GM12892 (cell line): ENCODE measurements around the gene ZDHHC14.

ENCODE experiments used
- DNase-seq: peaks from one replicate; pipeline ENCODE4 v3.0.0; 2011; ENCODE audit not compliant: insufficient read length
- FAIRE-seq: peaks from 2 replicates; lab custom pipeline; 2011; peaks lifted over from hg19 to GRCh38; lab: Jason Lieb, UNC
- POLR2A ChIP-seq: IDR thresholded peaks from 2 replicates; pipeline ENCODE4 v1.6.1; 2011; ENCODE audit warnings: low read depth, low read length, control low read depth
- POLR2AphosphoS5 ChIP-seq: IDR thresholded peaks from 2 replicates; pipeline ENCODE4 v1.6.1; 2011; ENCODE audit warnings: low read depth, low read length, control low read depth
- TAF1 ChIP-seq: IDR thresholded peaks from 2 replicates; pipeline ENCODE4 v1.6.1; 2011; ENCODE audit warnings: low read depth, mild to moderate bottlenecking, control low read depth, low read length, borderline replicate concordance

ZDHHC14 gene

GRCh38 chr6:157519255-157520116, 138.5 kb downstream of the ZDHHC14 start:
- FAIRE-seq (no peak), DNase-seq (no peak)
- TF ChIP-seq TAF1 (no peak), POLR2AphosphoS5 (no peak), POLR2A (no peak)

- FAIRE-seq, result no peak
- TF ChIP-seq POLR2AphosphoS5 (no peak), TAF1 (no peak), POLR2A (no peak)
- no peak for DNase-seq
Observed at GRCh38 chr6:157520117-157520406, 139.1 kb downstream of the ZDHHC14 start.

DNA sequence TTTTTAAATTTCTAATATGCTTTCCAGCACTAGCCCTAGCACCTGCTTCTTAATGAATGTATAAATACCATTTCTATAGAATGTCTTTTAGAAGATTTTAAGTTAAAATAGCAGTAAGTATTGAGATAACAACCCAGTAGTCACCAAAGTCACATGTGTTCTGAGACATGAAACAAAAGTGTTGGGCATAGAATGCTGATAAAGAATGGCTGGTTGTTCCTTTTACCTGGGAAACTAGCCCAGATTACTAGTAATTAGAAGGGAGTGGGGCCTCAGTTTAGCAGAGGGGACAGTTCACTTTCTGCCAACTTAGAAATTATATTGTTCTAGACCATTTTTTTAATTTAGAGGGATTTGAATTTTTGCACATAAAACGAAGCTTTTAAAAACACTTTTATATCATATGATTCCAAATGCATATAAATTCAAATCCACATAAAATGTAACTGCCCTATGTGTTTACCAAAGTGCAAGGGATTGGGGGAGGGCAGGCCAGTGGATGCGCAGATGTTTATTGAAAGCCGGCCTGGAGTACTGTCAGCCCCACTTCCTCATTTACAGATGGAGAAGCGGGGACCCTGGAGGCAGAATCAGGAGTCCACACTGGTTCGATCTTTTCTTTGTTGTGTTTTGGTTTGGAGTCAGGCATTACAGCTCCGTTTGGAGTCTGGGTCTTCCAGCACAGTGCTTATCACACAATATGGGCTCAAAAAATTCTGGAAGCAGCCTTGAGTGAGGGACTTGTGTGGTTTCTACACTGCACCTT, 139.8 kb downstream of the ZDHHC14 start:
- DNase-seq, result no peak
- TF ChIP-seq POLR2A, result no peak
- TF ChIP-seq POLR2AphosphoS5, result no peak
- no peak for TF ChIP-seq TAF1
- no peak for FAIRE-seq

DNA sequence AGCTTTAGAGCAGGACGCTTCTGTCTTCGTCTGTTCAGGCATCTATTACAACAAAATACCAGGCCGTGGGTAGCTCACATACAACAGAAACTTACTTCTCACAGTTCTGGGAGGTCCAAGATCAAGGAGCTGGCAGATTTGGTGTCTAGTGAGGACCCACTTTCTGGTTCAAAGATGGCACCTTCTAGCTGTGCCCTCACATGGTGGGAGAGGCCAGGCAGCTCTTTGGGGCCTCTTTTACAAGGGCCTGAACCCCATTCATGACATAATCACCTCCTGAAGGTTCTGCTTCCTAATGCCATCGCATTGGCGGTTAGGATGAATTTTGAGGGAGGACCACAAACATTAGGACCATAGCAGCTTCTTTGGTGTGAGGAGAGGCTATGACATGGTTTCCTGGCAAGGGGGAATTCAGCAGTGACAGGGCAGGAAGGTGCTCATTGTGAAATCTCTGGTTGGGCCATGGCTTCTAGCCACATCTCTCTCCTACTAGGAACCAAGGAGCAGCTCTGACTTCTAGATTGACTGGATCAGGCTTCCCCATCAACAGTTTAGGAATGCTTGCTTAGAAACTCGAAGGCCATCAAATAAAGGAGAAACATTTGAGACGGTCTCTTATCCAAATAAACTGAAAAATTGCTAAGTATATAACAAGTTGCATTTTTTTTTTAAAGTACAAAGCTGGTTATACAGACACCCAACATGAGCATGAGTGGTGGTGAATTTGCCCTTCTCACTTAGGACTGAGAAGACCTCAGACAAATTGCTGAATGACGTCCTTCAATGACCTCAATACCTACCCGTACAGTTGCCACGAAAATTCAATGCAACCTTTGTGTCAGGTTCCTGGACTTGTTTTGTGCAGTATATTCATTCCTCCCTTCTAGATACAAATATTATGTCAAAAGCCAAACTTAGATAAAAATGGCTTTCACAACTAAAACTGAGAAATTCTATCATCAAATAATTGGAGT, 140.7 kb downstream of the ZDHHC14 start:
- no peak for FAIRE-seq
- no peak for DNase-seq
- TF ChIP-seq POLR2AphosphoS5 (no peak), POLR2A (no peak), TAF1 (no peak)

DNA sequence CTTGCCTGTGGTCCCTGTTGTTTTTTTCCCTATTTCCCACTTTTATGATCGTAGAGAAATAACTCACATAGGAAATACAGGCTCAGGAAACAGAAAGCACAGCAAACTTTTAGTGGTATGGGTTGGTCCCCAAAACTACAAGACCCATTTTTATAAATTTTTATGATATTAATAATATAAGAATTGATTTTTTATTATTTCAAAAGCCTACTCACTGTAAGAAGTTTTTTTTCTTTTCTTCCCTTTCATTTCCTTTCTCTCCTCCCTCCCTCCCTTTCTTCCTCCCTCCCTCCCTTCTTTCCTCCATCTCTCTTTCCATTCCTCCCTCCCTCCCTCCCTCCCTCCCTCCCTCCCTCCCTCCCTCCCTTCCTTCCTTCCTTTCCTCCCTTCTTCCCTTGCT, 141.5 kb downstream of the ZDHHC14 start:
- no peak for TF ChIP-seq POLR2A
- FAIRE-seq, result no peak

GRCh38 chr6:157524735-157525134, 143.7 kb downstream of the ZDHHC14 start:
- FAIRE-seq (no peak), DNase-seq (no peak)
- TF ChIP-seq POLR2A (no peak), TAF1 (no peak), POLR2AphosphoS5 (no peak)

More for the DNA sequence above, 141.5 kb downstream of the ZDHHC14 start:
- no peak for DNase-seq

GRCh38 chr6:157525292-157525889, 144.4 kb downstream of the ZDHHC14 start:
- TF ChIP-seq TAF1, result no peak
- no peak for TF ChIP-seq POLR2AphosphoS5
- TF ChIP-seq POLR2A, result no peak
- FAIRE-seq, result no peak
- no peak for DNase-seq

DNA sequence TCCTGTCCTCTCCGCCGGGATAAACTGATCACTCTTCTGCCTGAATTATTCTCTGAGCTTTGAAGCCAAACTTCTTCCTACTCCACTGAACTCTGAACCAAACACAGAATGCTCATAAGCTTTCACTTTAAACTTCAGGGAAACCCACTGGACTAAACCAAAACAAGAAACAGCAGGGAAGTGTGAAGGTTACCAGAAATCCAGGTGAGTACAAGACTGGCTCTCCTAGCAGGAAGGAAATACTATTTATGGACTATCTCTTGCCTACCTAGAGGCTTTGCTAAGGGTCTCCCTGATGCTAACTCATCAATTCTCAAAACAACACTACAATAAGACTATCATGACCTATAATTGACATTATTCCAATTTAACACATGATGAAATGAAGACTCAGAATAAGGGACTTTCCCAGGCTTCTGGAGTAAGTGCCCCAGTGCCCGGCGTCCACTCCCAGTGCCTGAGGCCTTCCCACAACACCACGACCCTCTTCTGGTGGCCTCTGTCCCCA, 145.0 kb downstream of the ZDHHC14 start:
- no peak for FAIRE-seq
- no peak for DNase-seq
- TF ChIP-seq POLR2A, result no peak
- no peak for TF ChIP-seq POLR2AphosphoS5
- TF ChIP-seq TAF1, result no peak

- FAIRE-seq (no peak), DNase-seq (no peak)
- TF ChIP-seq POLR2AphosphoS5 (no peak), POLR2A (no peak), TAF1 (no peak)
Observed at GRCh38 chr6:157527471-157527907, 146.5 kb downstream of the ZDHHC14 start.

DNA sequence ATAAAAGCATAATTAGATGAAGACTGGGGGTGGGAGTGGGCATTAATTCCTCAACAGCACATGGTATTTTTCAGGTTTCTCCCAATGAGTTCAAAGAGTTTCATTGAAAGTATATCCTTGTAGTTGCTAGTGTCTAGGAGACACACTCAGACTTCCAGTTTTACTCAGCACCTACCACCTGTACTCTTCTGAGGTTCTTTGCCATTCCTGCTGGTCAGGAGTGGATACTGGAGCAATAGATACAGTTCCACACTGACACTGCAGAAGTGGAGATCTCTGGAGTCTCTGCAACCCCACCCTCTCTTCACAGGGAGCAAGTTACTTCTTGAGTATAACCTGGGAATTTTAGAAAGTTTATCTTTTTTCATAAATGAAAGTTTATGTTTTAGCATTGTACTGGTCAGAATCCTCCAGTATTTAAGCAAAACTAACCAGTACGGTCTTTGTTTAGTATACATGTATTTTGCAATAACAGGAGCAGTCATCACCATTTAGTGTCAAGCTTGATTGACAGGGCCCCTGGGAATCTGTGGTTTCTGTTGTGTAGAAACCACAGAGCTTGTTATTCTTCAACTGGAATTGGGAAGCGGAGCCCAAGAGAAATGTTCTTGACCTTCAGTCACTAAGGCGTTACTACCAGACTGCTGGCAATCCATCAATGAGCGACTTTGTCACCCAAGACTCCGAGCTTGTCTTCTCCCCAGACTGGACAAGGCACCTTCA, 148.1 kb downstream of the ZDHHC14 start:
- no peak for FAIRE-seq
- no peak for DNase-seq

DNA sequence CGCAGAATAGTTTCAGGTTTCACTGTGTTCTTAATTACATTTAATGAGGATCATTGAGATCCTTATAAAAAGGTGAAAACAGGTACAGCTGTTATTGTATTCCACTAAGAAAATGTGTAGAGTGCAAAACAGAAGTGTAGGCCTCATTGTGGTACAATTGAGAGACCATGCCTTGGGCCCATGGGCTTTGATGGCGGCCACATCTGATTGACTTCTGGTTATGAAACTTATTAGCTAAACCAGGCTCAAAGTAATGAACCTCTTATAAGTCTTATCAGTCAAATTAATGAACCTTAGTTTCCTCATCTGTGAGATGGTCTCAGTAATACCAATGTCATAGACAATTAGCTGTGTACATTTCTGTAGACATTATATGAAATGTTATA, 148.7 kb downstream of the ZDHHC14 start:
- FAIRE-seq (no peak), DNase-seq (no peak)
- TF ChIP-seq POLR2AphosphoS5 (no peak), POLR2A (no peak), TAF1 (no peak)

More for the DNA sequence above, 148.1 kb downstream of the ZDHHC14 start:
- no peak for TF ChIP-seq POLR2A
- TF ChIP-seq TAF1, result no peak
- TF ChIP-seq POLR2AphosphoS5, result no peak
